H1 (cell line): Measurements from ENCODE around the gene EDN1. TPM values are rescaled to one million over a fixed set of nuclear protein-coding genes. Genes with fewer than 3 reads are reported as not detected.

Source experiments
- CTCF ChIA-PET: fragments of 300-600 bp; sonication (Branson Sonifier 250); formaldehyde crosslinking; loops from one replicate; lab custom pipeline; 2021; ENCODE audit not compliant: partially characterized antibody; lab: Charles Lee
- POLR2A ChIA-PET: fragments of 300-600 bp; sonication (Branson Sonifier 250); formaldehyde crosslinking; loops from one replicate; lab custom pipeline; 2021; ENCODE audit warnings: inconsistent platforms; ENCODE audit not compliant: partially characterized antibody; lab: Charles Lee
- DNase-seq, 2 experiments: peaks; one replicate each; pipeline versions ENCODE4 v3.0.0 to v3.0.0-alpha.2; 2010 to 2022; ENCODE audit warnings: low spot score in 2 of 2, low read depth in 1 of 2, mixed read lengths in 1 of 2
- FAIRE-seq: peaks from 2 replicates; lab custom pipeline; 2011; peaks lifted over from hg19 to GRCh38; lab: Jason Lieb, UNC
- H2AFZ ChIP-seq: 2 replicates; pipeline ENCODE4 v1.8.1; 2012; ENCODE audit warnings: low read length, inconsistent platforms
- H2AK5ac ChIP-seq: 2 replicates; pipeline ENCODE4 v1.6.1; 2013; ENCODE audit warnings: low read depth, low read length
- H2BK120ac ChIP-seq: replicated peaks from 2 replicates; pipeline ENCODE3; 2013; ENCODE audit warnings: low read depth, low read length, inconsistent platforms
- H2BK12ac ChIP-seq: 2 replicates; pipeline ENCODE4 v1.6.1; 2013; ENCODE audit warnings: low read depth, low read length
- H2BK15ac ChIP-seq: 2 replicates; pipeline ENCODE4 v1.6.1; 2013; ENCODE audit warnings: low read length
- H2BK20ac ChIP-seq: 2 replicates; pipeline ENCODE4 v1.6.1; 2013; ENCODE audit warnings: low read length
- H2BK5ac ChIP-seq: 2 replicates; pipeline ENCODE4 v1.6.1; 2013; ENCODE audit warnings: low read depth, low read length
- H3K14ac ChIP-seq: 2 replicates; pipeline ENCODE4 v1.6.1; 2013; ENCODE audit warnings: inconsistent platforms; ENCODE audit not compliant: insufficient read length
- H3K18ac ChIP-seq: 2 replicates; pipeline ENCODE4 v1.6.1; 2013; ENCODE audit warnings: low read length; ENCODE audit errors: extremely low read depth
- H3K23ac ChIP-seq: 2 replicates; pipeline ENCODE4 v1.6.1; 2013; ENCODE audit warnings: inconsistent platforms; ENCODE audit not compliant: insufficient read length
- H3K23me2 ChIP-seq: 2 replicates; pipeline ENCODE4 v1.6.1; 2013; ENCODE audit warnings: low read depth, low read length
- H3K27ac ChIP-seq: 2 replicates; pipeline ENCODE4 v1.6.1; 2011; ENCODE audit warnings: low read depth, low read length, inconsistent platforms
- H3K27me3 ChIP-seq, 4 experiments: replicated peaks in 1 of 4; 1 replicate in 1 of 4; 2 replicates in 3 of 4; pipeline versions ENCODE4 v1.6.1 to v1.8.1; 2011 to 2013; ENCODE audit warnings: low read length in 3 of 4, mild to moderate bottlenecking in 3 of 4, inconsistent platforms in 2 of 4, mixed read lengths in 2 of 4, moderate library complexity in 1 of 4; ENCODE audit not compliant: control insufficient read depth in 3 of 4, insufficient read depth in 3 of 4; ENCODE audit errors: extremely low read depth in 1 of 4
- H3K36me3 ChIP-seq, 4 experiments: 2 replicates each; pipeline versions ENCODE4 v1.6.1 to v1.8.1; 2011 to 2013; ENCODE audit warnings: mild to moderate bottlenecking in 4 of 4, low read length in 3 of 4, moderate library complexity in 2 of 4, control low read depth in 1 of 4, inconsistent platforms in 1 of 4; ENCODE audit not compliant: insufficient read depth in 4 of 4, control insufficient read depth in 2 of 4
- H3K4ac ChIP-seq: replicated peaks from 2 replicates; pipeline ENCODE3; 2013; ENCODE audit warnings: low read length, low read depth, mixed read lengths, inconsistent platforms; ENCODE audit not compliant: insufficient read length
- H3K4me1 ChIP-seq, 4 experiments: replicated peaks in 1 of 4; 1 replicate in 1 of 4; 2 replicates in 3 of 4; pipeline versions ENCODE4 v1.6.1 to v1.8.1; 2011 to 2013; ENCODE audit warnings: low read length in 3 of 4, inconsistent platforms in 2 of 4, mixed read lengths in 1 of 4; ENCODE audit not compliant: insufficient read depth in 4 of 4, control insufficient read depth in 3 of 4
- H3K4me2 ChIP-seq, 2 experiments: 2 replicates each; pipeline versions ENCODE4 v1.6.1 to v1.8.1; 2011 to 2013; ENCODE audit warnings: low read depth in 2 of 2, low read length in 2 of 2, control low read depth in 1 of 2, inconsistent platforms in 1 of 2, mild to moderate bottlenecking in 1 of 2; ENCODE audit not compliant: insufficient read depth in 1 of 2
- H3K4me3 ChIP-seq, 4 experiments: fragments of 200-600, 300-600 bp in 1 of 4; sonication (generic), shearing (Covaris generic), sonication (Bioruptor Twin) in 1 of 4; 2 replicates each; pipeline versions ENCODE4 v1.5.1 to v1.8.1; 2011 to 2016; ENCODE audit warnings: low read length in 4 of 4, low read depth in 3 of 4, control low read depth in 2 of 4, inconsistent platforms in 2 of 4, mild to moderate bottlenecking in 2 of 4, mixed read lengths in 1 of 4, moderate library complexity in 1 of 4; ENCODE audit not compliant: insufficient read depth in 2 of 4; ENCODE audit errors: extremely low read depth in 1 of 4
- H3K56ac ChIP-seq: replicated peaks from 2 replicates; pipeline ENCODE3; 2013; ENCODE audit warnings: low read depth, mild to moderate bottlenecking, mixed read lengths, low read length, inconsistent platforms; ENCODE audit not compliant: insufficient read length
- H3K79me1 ChIP-seq: 2 replicates; pipeline ENCODE4 v1.6.1; 2013; ENCODE audit warnings: low read depth, low read length, control low read depth
- H3K79me2 ChIP-seq, 2 experiments: 2 replicates each; pipeline versions ENCODE4 v1.6.1 to v1.8.1; 2012 to 2013; ENCODE audit warnings: low read length in 2 of 2, mild to moderate bottlenecking in 2 of 2, inconsistent platforms in 1 of 2; ENCODE audit not compliant: insufficient read depth in 2 of 2, control insufficient read depth in 1 of 2
- H3K9ac ChIP-seq, 4 experiments: replicated peaks in 1 of 4; 1 replicate in 1 of 4; 2 replicates in 3 of 4; pipeline versions ENCODE4 v1.6.1 to v1.8.1; 2011 to 2013; ENCODE audit warnings: low read depth in 3 of 4, low read length in 3 of 4, control low read depth in 2 of 4, mild to moderate bottlenecking in 2 of 4, moderate library complexity in 2 of 4, inconsistent platforms in 1 of 4; ENCODE audit errors: extremely low read depth in 1 of 4
- H3K9me3 ChIP-seq, 2 experiments: 2 replicates each; pipeline versions ENCODE4 v1.6.1 to v1.8.1; 2012 to 2013; ENCODE audit warnings: mild to moderate bottlenecking in 2 of 2, moderate library complexity in 2 of 2, control low read depth in 1 of 2, inconsistent platforms in 1 of 2, low read depth in 1 of 2, low read length in 1 of 2, mixed read lengths in 1 of 2; ENCODE audit not compliant: insufficient read depth in 2 of 2
- H4K20me1 ChIP-seq, 2 experiments: replicated peaks in 1 of 2; 2 replicates each; pipeline versions ENCODE3 to v1.8.1; 2011 to 2013; ENCODE audit warnings: inconsistent platforms in 2 of 2, low read length in 2 of 2, mild to moderate bottlenecking in 1 of 2; ENCODE audit not compliant: insufficient read depth in 2 of 2, control insufficient read depth in 1 of 2
- H4K5ac ChIP-seq: 2 replicates; pipeline ENCODE4 v1.6.1; 2013; ENCODE audit warnings: low read length, low read depth, mixed read lengths, inconsistent platforms; ENCODE audit not compliant: insufficient read length
- H4K8ac ChIP-seq: 2 replicates; pipeline ENCODE4 v1.8.0; 2013; ENCODE audit warnings: mild to moderate bottlenecking, moderate library complexity, low read length, inconsistent platforms; ENCODE audit not compliant: insufficient read depth; ENCODE audit errors: extremely low read depth
- H4K91ac ChIP-seq: replicated peaks from 2 replicates; pipeline ENCODE3; 2013; ENCODE audit warnings: low read length, mixed read lengths, inconsistent platforms; ENCODE audit not compliant: insufficient read length
- CEBPB ChIP-seq: IDR thresholded peaks from 2 replicates; pipeline ENCODE4 v1.6.1; 2012; ENCODE audit warnings: low read depth, low read length
- CHD2 ChIP-seq: IDR thresholded peaks from 2 replicates; pipeline ENCODE4 v1.6.1; 2012; ENCODE audit warnings: low read length, improper control_type of control experiment
- RBBP5 ChIP-seq: IDR thresholded peaks from 2 replicates; pipeline ENCODE4 v1.7.1; 2012; ENCODE audit warnings: low read depth, mild to moderate bottlenecking, inconsistent platforms, low read length, moderate library complexity, borderline replicate concordance
- SIRT6 ChIP-seq: IDR thresholded peaks from one replicate; pipeline ENCODE4 v1.7.1; 2012; ENCODE audit warnings: low read length, inconsistent platforms
- WGBS, 2 experiments: shearing (Covaris generic) in 1 of 2; methylation state at CpG; one replicate each; pipeline versions ENCODE4 v1.1.6 to v1.1.7; 2013 to 2015; ENCODE audit warnings: low lambda C conversion rate in 2 of 2, mixed read lengths in 2 of 2, inconsistent platforms in 1 of 2, low coverage in 1 of 2, missing lambda C conversion rate in 1 of 2; ENCODE audit not compliant: insufficient replicate concordance in 2 of 2, insufficient coverage in 1 of 2, insufficient read length in 1 of 2; ENCODE audit errors: extremely low coverage in 1 of 2, missing lambda C conversion rate in 1 of 2; 5-methylcytosine and 5-hydroxymethylcytosine counted together
- polyA plus RNA-seq, 7 experiments: library from polyadenylated mRNA; depleted of rRNA in 3 of 7; stranded (reverse) in 5 of 7; unstranded in 2 of 7; fragments of >200 nt in 5 of 7; fragments of 200-250 nt in 2 of 7; gene quantifications; 1 replicate in 5 of 7; 2 replicates in 1 of 7; 4 replicates in 1 of 7; pipeline versions ENCODE4 v1.2.1 to v1.2.3, GENCODE V29; 2011 to 2013; ENCODE audit warnings: missing spikeins in 2 of 7, mixed read lengths in 2 of 7
- total RNA-seq: library from RNA; stranded (reverse); fragmentation: NEBNext Ultra II Directional; extraction: Animal tissue kit (Norgen Biotek cat#: 25700); gene quantifications from 2 replicates; pipeline ENCODE4 v1.2.1, GENCODE V29; 2021

Gene EDN1
- total and polyA plus RNA-seq, 2 of the 8 experiments (the other 6 are each of a cell fraction or from before 2014, with no cell fraction given), result 0.23 to 1.1 TPM

DNA sequence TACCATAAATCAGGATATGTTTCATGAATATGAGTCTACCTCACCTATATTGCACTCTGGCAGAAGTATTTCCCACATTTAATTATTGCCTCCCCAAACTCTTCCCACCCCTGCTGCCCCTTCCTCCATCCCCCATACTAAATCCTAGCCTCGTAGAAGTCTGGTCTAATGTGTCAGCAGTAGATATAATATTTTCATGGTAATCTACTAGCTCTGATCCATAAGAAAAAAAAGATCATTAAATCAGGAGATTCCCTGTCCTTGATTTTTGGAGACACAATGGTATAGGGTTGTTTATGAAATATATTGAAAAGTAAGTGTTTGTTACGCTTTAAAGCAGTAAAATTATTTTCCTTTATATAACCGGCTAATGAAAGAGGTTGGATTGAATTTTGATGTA lies 6.4 kb downstream of the EDN1 start:
- Histone ChIP-seq H2BK15ac (no peak overlapping the region), H2BK5ac (no peak overlapping the region), H3K4me1 (peaks cover 5 to 9% (median 7%) of the 10 kb centered on the region in 4 experiments; a peak in 6 of 7 replicates), H3K23ac (no peak overlapping the region), H2AFZ (no peak overlapping the region), H3K79me1 (no peaks in the 10 kb centered on the region), H3K23me2 (no peaks in the 10 kb centered on the region), H4K20me1 (no peaks in the 10 kb centered on the region), H3K9me3 (no peaks in the 10 kb centered on the region), H3K14ac (no peak overlapping the region), H3K9ac (no peak overlapping the region), H3K56ac (no peak overlapping the region), H4K5ac (no peak overlapping the region), H3K4me2 (no peak overlapping the region), H3K27ac (no peak overlapping the region), H4K91ac (no peak overlapping the region), H2BK12ac (no peak overlapping the region), H3K27me3 (no peaks in the 10 kb centered on the region; a peak in 1 of 7 replicates), H2AK5ac (no peak overlapping the region), H3K4ac (no peak overlapping the region), H4K8ac (no peak overlapping the region), H2BK120ac (no peak overlapping the region), H2BK20ac (no peak overlapping the region), H3K36me3 (peaks cover 0 to 8% (median 0%) of the 10 kb centered on the region in 4 experiments; a peak in 1 of 8 replicates), H3K79me2 (no peaks in the 10 kb centered on the region), H3K4me3 (no peak overlapping the region), H3K18ac (no peak overlapping the region)
- ChIA-PET POLR2A (no interaction called here), CTCF (interaction anchor here (1.2 to 1.3 kb wide), 2 partner anchors 207 to 299 kb away, joined by 3 to 4 read pairs; no protein-coding TSS in a partner anchor)
- no peak for FAIRE-seq
- 97% methylated on average over 3 of the region's 3 CpGs; no CpG with 5 or more reads in 1 of the 2 experiments for WGBS, 2 experiments
- no peak for DNase-seq
- TF ChIP-seq SIRT6 (no peak), CHD2 (no peak), CEBPB (no peak), RBBP5 (no peak)
